K562 (cell line): ENCODE data around the gene ZFAND3. TPM values are rescaled to one million over a fixed set of nuclear protein-coding genes. Genes with fewer than 3 reads are reported as not detected.
A peak's percentile ranks its signal among the peaks of the same experiment; 100 is the strongest.

Experiments used
- ATAC-seq: fragments of 200-7000 bp; cut with Tn5 transposase; 3 replicates; pipeline ENCODE4 v1.9.1; 2020; ENCODE audit warnings: moderate library complexity
- BruUV-seq: library from RNA; stranded (reverse); fragments of 400-500 nt; replicated peaks from 2 replicates; lab custom pipeline; 2021; lab: Mats Ljungman, UMichigan
- CTCF ChIA-PET: fragments of 300-600 bp; formaldehyde crosslinking; extraction: SDS; loops from one replicate; lab custom pipeline; 2021; ENCODE audit warnings: low intra/inter-chr PET ratio; lab: Yijun Ruan, JAX
- POLR2A ChIA-PET: fragments of 300-600, 350-650 bp; sonication (Branson Sonifier 250); formaldehyde crosslinking; extraction: SDS; loops from one replicate; lab custom pipeline; 2021; ENCODE audit warnings: antibody characterized with exemption, inconsistent platforms; lab: Yijun Ruan, JAX
- DNase-seq, 4 experiments: peaks; one replicate each; pipeline versions ENCODE4 v3.0.0 to v3.0.0-alpha.2; 2011 to 2018; ENCODE audit warnings: low spot score in 3 of 4, mixed read lengths in 3 of 4; ENCODE audit errors: extremely low read depth in 1 of 4
- FAIRE-seq: peaks from 2 replicates; lab custom pipeline; 2011; peaks lifted over from hg19 to GRCh38; lab: Jason Lieb, UNC
- H2AFZ ChIP-seq: 2 replicates; pipeline ENCODE4 v1.6.0; 2011; ENCODE audit warnings: low read depth, low read length, control low read depth, inconsistent platforms
- H3K27ac ChIP-seq: fragments of 200-600 bp; 3 replicates; pipeline ENCODE4 v1.8.0; 2011; ENCODE audit warnings: low read depth, mild to moderate bottlenecking, control low read depth, inconsistent platforms, low read length, moderate library complexity, mixed read lengths; ENCODE audit errors: extremely low read depth
- H3K27me3 ChIP-seq, 2 experiments: fragments of 300-600 bp in 1 of 2; 2 replicates in 1 of 2; 3 replicates in 1 of 2; pipeline versions ENCODE4 v1.6.0 to v1.8.0; 2011; ENCODE audit warnings: inconsistent platforms in 2 of 2, low read length in 2 of 2, mild to moderate bottlenecking in 1 of 2, mixed read lengths in 1 of 2, moderate library complexity in 1 of 2; ENCODE audit not compliant: control insufficient read depth in 2 of 2, insufficient read depth in 2 of 2
- H3K36me3 ChIP-seq: fragments of 300-600 bp; 3 replicates; pipeline ENCODE4 v1.8.0; 2011; ENCODE audit warnings: mild to moderate bottlenecking, low read length, inconsistent platforms; ENCODE audit not compliant: control insufficient read depth, insufficient read depth
- H3K4me1 ChIP-seq, 2 experiments: fragments of 200-600 bp in 1 of 2; replicated peaks in 1 of 2; 2 replicates in 1 of 2; 3 replicates in 1 of 2; pipeline versions ENCODE4 v1.5.1 to v1.8.0; 2011; ENCODE audit warnings: inconsistent platforms in 2 of 2, low read length in 2 of 2, mild to moderate bottlenecking in 1 of 2, mixed read lengths in 1 of 2, moderate library complexity in 1 of 2; ENCODE audit not compliant: control insufficient read depth in 2 of 2, insufficient read depth in 2 of 2
- H3K4me2 ChIP-seq: 2 replicates; pipeline ENCODE4 v1.6.1; 2011; ENCODE audit warnings: low read length, control low read depth, inconsistent platforms, mixed read lengths; ENCODE audit not compliant: insufficient read depth
- H3K4me3 ChIP-seq: fragments of 200-600 bp; sonication (generic), shearing (Covaris generic); 2 replicates; pipeline ENCODE4 v1.5.1; 2016; ENCODE audit warnings: control low read depth, inconsistent platforms
- H3K79me2 ChIP-seq: fragments of 200-600 bp; 3 replicates; pipeline ENCODE4 v1.8.0; 2011; ENCODE audit warnings: low read length, inconsistent platforms; ENCODE audit not compliant: control insufficient read depth, insufficient read depth
- H3K9ac ChIP-seq, 2 experiments: 2 replicates each; pipeline versions ENCODE4 v1.6.0 to v1.6.1; 2011; ENCODE audit warnings: low read depth in 2 of 2, low read length in 2 of 2, control low read depth in 1 of 2, inconsistent platforms in 1 of 2, mild to moderate bottlenecking in 1 of 2, mixed read lengths in 1 of 2; ENCODE audit not compliant: insufficient read depth in 1 of 2
- H3K9me1 ChIP-seq: one replicate; pipeline ENCODE4 v1.6.0; 2011; ENCODE audit warnings: inconsistent platforms, mild to moderate bottlenecking, low read length, moderate library complexity; ENCODE audit not compliant: control insufficient read depth, insufficient read depth
- H3K9me3 ChIP-seq: replicated peaks from 2 replicates; pipeline ENCODE4 v1.5.1; 2011; ENCODE audit warnings: low read depth, low read length, inconsistent platforms; ENCODE audit not compliant: control insufficient read depth, insufficient read depth
- H4K20me1 ChIP-seq: replicated peaks from 2 replicates; pipeline ENCODE4 v1.6.1; 2011; ENCODE audit warnings: low read length, inconsistent platforms, mixed read lengths; ENCODE audit not compliant: control insufficient read depth, insufficient read depth
- NFIC ChIP-seq: fragments of 450-650 bp; IDR thresholded peaks from 2 replicates; pipeline ENCODE4 v1.6.1; 2017; ENCODE audit warnings: mild to moderate bottlenecking, inconsistent platforms
- POLR2G ChIP-seq: fragments of 200-400 bp; formaldehyde crosslinking; IDR thresholded peaks from 2 replicates; pipeline ENCODE4 v1.6.1; 2017; ENCODE audit warnings: low read depth, mild to moderate bottlenecking, antibody characterized with exemption, low read length, moderate library complexity
- SNIP1 ChIP-seq: fragments of 450-650 bp; IDR thresholded peaks from 2 replicates; pipeline ENCODE4 v1.7.1; 2017; ENCODE audit warnings: low read depth, mild to moderate bottlenecking
- ZFP36 ChIP-seq: fragments of 150-350 bp; IDR thresholded peaks from 2 replicates; pipeline ENCODE4 v1.6.1; 2018; ENCODE audit warnings: low read length, low read depth; ENCODE audit not compliant: partially characterized antibody
- ZHX1 ChIP-seq: fragments of 150-350 bp; conservative IDR thresholded peaks from 2 replicates; pipeline ENCODE4 v1.6.1; 2014; ENCODE audit warnings: low read length
- WGBS: fragments of 100-300 bp; shearing (Covaris generic); methylation state at CpG from one replicate; pipeline ENCODE4 v1.1.6; 2016; ENCODE audit warnings: low coverage, mixed read lengths; ENCODE audit not compliant: insufficient coverage; ENCODE audit errors: missing lambda C conversion rate; 5-methylcytosine and 5-hydroxymethylcytosine counted together
- in situ Hi-C: fragments of 300-500 bp; cut with MboI; formaldehyde crosslinking; loops from 4 replicates; pipeline ENCODE4 v1.15.0; 2018; ENCODE audit warnings: inconsistent platforms, mixed read lengths
- intact Hi-C: fragments of 100-400 bp; cut with micrococcal nuclease; formaldehyde crosslinking; loops from 2 replicates; pipeline ENCODE4 v1.14.2; 2022
- polyA plus RNA-seq, 8 experiments: library from polyadenylated mRNA; depleted of rRNA in 4 of 8; stranded (reverse) in 5 of 8; unstranded in 3 of 8; fragments of >200 nt; fragmentation: Nextera tagmentation in 2 of 8; fragmentation: Illumina TruSeq in 1 of 8; extraction: Ambion mirVana in 2 of 8; extraction: Trizol in 1 of 8; gene quantifications; 2 replicates each; pipeline versions ENCODE4 v1.2.1 to v1.2.3, GENCODE V29; 2011 to 2014; ENCODE audit warnings: inconsistent platforms in 1 of 8, missing spikeins in 1 of 8
- total RNA-seq, 7 experiments: library from RNA; depleted of rRNA in 6 of 7; stranded (reverse); fragments of >200 nt in 6 of 7; fragmentation: Illumina TruSeq in 2 of 7; extraction: Trizol in 2 of 7; gene quantifications; 2 replicates each; pipeline versions ENCODE4 v1.2.1 to v1.2.3, GENCODE V29; 2011 to 2021; ENCODE audit warnings: low replicate concordance in 1 of 7

The ZFAND3 gene
- total and polyA plus RNA-seq, 9 of the 15 experiments (the other 6 are each of a cell fraction or from before 2014, with no cell fraction given), result 0.81 to 26.6 (median 11.8) TPM

GRCh38 chr6:37906121-37906520 is 86.6 kb downstream of the ZFAND3 start (continued):
- no peak for TF ChIP-seq ZHX1

- intact Hi-C loops (no loop called here), in situ Hi-C loops (no loop called here)
- H3K4me2 ChIP-seq, result no peak overlapping the region
- no peak overlapping the region for H3K4me3 ChIP-seq
- H4K20me1 ChIP-seq, result peaks cover 6% of the 10 kb centered on the region; the same call in 1 of the 2 replicates
- FAIRE-seq (peak; percentile 46), DNase-seq (no peak), ATAC-seq (no peak)
- H2AFZ ChIP-seq, result no peak overlapping the region
- CTCF ChIA-PET, result no interaction called here
- no peaks in the 10 kb centered on the region for H3K9me3 ChIP-seq
- peaks cover 15% of the 10 kb centered on the region; the same call in 2 of the 3 replicates for H3K79me2 ChIP-seq
- TF ChIP-seq POLR2G (no peak), SNIP1 (no peak), ZFP36 (peak; percentile 19), NFIC (0 out of 2 replicates have a peak, but pooled peaks have one; percentile 37)
- WGBS, result 53% methylated on average over 3 of the region's 3 CpGs
- no peaks in the 10 kb centered on the region for H3K27me3 ChIP-seq
- H3K27ac ChIP-seq, result no peak overlapping the region
- H3K36me3 ChIP-seq, result no peaks in the 10 kb centered on the region; the same call in 2 of the 3 replicates
- H3K4me1 ChIP-seq, result no peaks in the 10 kb centered on the region
- H3K9me1 ChIP-seq, result no peaks in the 10 kb centered on the region
- POLR2A ChIA-PET, result interaction anchor here (1.1 kb wide), 2 partner anchors 8 to 12 kb away, joined by 4 read pairs; no protein-coding TSS in a partner anchor
- no peak overlapping the region for H3K9ac ChIP-seq
- BruUV-seq, result no TSS peak
Measured at GRCh38 chr6:37910998-37911397, 91.5 kb downstream of the ZFAND3 start.
